ENCODE measurements around the gene SMIM24. TPM values are rescaled to one million over a fixed set of nuclear protein-coding genes. Genes with fewer than 3 reads are reported as not detected.

The SMIM24 gene
- total RNA-seq, 1 donor from 2014 or later = not detected

DNA sequence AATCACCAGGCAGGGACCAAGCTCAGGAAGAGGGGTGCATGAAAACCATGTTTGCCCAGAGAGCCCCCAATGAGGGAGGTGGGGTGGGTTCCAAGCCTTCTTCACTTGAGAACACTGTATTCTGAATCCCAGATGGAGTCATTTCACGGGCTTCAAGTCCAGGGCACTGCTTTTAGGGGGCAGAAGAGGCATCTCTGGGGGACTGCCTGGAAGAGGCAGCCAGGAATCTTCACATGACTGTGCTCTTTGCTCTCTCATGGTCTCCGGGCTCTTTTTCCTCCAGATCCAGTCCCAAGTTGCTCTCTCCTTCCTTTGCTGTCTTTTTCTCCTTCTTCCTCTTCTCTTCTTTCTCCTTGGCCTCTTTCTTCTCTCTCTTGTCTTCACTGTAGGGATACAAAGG, 5.7 kb downstream of the SMIM24 start:
- DNase-seq (ENCODE audit: low read depth in 2 of 2) = no peak

DNA sequence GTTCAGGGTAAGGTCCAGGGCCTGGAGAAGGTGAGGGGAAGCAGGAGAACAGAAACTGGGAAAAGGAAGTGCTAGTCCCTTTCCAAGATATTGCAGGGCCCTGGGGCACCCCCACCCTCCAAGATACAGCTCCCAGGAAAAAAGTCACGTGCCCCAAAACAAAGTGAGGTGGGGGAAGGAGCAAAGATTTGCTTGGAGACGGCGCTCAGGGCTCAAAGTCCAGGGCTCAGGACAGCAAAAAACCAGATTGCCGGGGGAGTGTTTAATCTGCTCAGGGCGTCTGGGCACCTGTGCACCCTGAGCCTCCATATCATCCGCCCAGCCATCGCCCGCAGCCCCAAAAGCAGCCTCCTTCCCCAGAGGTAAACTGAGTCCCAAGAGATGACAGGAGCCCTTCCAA, 6.3 kb downstream of the SMIM24 start:
- no peak for DNase-seq (ENCODE audit: low read depth in 2 of 2)

DNA sequence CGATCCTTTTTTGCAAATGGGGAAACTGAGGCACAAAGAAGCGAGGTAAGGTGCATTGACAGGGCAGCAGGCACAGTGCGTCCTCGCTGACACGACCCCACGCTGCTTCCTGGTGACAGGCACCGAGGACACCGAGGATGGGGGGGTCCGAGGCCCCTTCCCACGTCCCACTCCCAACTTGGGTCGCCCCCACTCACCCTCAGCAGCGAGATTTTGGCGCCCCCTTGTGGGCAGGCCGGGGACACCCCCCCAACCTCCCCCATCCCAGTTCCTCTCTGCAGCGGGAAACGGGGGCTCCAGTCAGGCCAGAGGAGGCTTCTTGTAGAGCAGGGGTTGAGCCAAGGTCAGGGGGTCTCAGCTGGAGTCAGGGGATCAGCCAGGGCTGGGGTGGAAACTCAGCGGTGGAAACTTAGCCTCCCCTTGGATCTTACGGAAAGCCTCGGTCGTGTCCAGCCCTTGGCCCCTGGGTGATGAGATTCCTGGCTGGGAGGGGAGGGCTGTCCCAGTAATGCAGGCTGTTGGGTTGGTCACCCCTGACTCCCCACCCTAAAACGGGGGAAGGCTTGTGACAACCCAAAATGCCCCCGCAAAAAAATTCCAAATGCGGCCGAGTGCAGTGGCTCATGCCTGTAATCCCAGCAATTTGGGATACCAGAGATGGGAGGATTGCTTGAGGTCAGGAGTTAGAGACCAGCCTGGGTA, 8.2 kb downstream of the SMIM24 start:
- DNase-seq (ENCODE audit: low read depth in 2 of 2) = peak in 1 of 2 donors; percentile 46

DNA sequence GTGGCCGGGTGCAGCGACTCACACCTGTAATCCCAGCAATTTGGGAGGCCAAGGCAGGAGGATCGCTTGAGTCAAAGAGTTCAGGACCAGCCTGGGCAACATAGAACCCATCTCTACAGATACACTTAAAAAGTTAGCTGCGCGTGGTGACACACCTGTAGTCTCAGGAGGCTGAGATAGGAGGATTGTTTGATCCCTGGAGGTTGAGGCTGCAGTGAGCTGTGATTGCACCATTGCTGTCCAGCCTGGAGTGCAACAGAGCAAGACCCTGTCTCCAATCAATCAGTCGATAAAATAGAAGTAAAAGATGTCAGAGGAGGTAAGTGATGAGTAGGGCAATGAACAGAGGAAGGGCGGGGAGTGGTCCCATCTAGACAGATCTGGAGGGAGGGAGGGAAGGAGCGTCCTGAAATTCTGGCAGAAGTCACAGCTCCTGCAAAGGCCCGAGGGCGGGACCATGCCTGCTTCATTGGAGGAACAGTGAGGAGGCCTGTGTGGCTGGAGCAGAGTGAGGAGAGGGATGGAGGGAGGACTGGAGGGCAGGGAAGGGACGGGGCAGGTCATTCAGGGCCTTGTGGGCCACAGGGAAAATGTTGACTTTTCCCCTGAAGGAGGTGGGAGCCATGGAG, 9.7 kb downstream of the SMIM24 start:
- no peak for DNase-seq (ENCODE audit: low read depth in 2 of 2)

DNA sequence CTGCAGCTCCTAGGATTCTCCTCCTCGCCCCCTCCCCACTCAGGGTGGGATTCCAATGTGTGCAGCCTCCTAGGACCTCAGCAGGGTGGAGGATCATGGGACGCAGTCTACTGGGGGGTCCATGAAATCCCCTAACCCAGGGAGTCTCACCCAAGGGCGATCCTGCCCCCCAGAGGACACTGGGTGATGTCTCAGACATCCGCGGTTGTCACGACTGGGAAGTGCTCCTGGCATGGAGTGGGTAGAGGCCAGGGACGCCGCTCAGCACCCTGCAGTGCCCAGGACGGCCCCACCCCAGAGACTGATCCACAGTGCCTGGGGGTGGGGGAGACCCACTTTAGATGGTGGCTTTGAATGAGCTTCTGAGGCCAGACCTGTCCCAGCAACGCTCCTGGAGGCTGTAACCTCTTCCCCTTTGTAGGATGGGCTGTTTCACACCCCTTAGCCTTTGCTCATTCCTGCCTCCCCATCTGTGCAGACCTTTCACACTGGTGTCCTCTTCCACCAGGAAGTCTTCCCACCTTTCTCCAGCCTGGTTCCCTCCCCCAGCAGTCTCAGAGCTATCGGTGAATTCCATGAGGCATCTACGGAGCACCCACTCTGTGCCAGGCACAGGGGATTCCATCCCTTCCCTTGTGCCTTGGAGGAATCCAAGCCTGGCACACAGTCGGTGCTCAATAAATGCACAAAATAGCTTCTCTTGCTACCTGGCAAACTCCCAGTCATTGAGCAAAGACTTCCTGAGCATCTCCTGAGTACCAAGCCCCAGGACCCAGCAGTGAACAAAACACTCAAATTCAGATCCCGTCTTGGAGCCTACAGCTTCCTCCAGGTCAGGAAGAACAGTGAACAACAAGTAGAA, 10.5 kb downstream of the SMIM24 start:
- DNase-seq (ENCODE audit: low read depth in 2 of 2) = no peak

DNA sequence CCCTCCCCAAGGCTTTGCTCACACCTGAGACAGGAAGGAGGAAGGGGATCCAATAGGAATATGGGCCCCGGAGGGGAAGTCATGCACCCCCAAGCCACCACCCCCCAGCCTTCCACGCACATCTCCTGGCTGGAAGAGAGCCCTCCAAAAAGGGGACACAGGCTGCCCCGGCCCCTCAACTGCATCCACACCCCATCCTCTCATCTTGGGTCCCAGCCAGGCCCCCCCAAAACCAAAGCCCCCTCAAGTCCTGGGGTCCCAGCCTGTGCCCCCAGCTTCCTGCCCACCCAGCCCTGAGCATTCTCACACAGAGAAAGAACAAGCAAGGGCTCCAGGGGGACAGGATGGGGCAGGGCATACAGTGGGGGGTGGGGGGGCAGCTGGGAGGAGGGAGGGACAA, 12.1 kb downstream of the SMIM24 start:
- no peak for DNase-seq (ENCODE audit: low read depth in 2 of 2)

DNA sequence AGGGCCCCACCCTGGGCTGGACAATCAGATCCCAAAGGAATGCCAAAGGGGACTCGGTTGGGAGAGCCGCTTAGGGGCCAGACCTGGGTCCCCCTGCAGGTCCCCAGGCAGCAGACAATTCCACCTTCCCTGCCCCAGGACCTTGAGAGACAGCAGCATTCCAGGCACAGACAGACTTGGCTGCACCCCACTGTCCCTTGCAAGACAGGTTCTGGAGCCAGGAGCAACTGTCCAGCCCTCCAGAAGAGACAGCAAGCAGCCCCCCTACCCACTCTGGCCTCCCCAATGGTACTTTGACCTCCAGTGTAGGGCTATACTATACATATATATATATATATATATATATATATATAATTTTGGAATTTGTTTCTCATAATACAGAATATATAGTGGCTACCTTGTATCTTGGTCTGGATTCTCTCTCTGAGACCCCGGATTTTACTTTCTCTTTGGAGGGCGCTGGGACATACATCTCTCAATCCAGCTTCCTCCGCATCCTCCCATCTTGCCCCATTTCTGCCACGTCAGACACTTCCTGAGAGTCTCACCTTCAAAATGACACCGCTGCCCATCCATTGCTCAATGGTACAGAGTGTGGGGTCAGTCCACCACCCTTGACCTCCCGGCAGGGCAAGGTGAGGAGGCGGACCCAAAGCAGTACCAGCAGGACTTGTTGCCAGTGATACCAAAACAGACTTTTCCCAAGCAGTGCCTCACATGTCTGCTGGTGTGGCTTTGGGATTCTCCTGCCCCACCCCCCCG, 12.7 kb downstream of the SMIM24 start:
- DNase-seq (ENCODE audit: low read depth in 2 of 2) = no peak

DNA sequence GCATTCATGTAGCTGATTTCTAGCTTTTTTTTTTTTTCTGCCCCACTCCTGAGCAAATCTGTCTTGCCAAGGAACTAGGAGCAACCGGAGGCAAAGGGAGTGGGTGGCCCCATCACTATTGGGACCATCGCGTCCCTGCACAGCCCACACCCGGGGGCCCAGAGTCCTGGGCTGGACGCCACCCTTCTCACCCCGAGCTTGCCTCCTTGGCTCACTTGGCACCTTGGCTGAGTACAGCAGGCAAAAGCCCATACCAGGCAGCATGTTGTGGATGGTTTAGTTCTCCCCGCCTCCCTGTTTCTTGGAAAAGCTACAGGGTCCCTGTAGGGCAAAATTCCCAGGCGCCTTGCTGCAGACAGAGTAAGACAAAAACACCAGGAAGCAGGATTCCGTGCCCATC, 13.7 kb downstream of the SMIM24 start:
- no peak for DNase-seq (ENCODE audit: low read depth in 2 of 2)

DNA sequence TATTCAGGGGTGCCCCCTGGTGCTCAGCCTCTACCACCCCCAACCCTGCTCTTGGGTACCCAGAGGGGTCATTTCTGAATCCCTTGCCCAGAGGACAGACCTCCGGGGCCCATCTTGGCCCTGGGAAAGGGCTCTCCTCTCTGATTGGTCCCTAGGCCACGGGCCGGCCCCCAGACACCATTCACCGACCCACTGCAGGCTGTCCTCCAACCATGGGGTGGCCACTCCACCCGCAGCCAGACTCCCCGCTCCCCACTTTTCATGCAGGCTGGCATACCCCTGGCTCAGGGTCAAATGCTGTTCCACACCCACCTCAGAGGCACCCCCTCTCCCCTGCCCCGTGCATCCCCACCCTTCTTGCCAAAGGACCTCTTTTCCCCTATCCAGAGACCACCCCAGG, 14.8 kb downstream of the SMIM24 start:
- no peak for DNase-seq (ENCODE audit: low read depth in 2 of 2)

DNA sequence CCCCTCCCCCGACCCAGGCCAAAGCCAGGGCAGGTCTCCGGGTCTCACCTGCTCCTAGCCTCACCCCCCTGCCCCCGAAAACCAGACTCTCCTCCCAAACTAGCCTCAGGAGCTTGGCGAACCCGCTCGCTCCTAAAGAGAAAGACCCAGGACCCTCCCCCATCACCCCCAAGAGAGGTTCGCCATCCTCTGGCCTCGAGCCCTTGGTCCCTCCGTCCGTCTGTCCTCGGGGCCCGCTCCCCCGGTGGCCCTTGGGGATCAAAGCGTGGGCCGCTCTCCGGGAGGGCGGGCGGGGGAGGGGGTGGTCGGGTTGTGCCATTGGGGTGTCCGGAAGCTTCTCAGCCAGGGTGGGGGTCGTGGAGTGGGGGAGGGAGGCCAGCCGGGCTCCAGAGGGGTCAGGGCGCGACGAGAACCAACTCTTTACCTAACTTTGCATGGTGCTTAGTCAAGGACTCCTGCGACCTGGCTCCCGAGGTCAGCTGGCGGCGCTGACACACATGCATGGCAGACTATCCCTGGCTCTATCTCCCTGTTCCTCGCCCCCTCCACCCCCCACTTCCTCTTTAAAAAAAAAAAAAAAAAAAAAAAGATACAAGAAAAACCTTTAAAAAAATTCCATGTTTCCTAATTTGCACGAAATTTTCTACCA, 15.6 kb downstream of the SMIM24 start:
- DNase-seq (ENCODE audit: low read depth in 2 of 2) = no peak

DNA sequence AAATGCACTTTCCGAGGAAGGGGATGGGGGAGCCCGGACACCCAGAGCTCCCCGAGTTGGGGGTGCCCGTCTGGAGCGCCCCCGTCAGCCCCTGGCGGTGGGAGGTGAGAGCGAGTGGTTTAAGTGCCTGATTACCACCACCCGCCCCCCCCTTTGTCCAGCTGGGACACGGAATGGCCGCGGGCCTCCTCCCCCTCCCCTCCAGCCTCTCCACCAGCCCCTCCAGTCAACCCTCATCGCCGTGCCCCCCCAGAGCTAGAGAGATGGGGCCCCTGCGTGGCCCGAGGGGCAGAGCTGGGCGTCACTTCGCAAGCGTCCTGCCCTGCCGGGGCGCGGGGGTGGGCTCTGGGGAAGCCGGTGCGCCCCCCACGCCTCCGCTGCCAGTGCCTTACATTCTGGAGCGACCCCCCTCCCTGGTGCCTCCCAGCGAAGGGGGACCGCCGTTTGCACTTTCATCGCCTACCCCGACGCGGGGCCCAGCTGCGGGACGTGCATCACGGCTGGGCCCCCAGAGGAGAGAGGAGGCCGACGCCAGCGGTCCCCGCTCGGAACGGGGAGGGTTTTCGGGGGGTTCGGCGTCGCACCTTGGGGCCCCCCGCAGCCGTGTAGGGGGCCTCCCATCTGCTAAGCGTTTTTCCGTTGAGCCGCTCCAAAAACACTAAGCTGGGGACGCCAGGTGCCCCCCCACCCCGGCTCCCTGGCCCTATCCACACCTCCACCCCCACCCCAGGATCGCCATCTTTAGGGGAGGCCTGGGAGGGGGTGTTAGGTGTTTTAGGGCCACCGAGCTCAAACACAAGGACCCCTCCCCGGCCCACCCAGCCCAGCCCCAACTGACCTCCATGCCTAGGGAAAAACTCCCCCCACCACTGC, 16.4 kb downstream of the SMIM24 start:
- no peak for DNase-seq (ENCODE audit: low read depth in 2 of 2)

DNA sequence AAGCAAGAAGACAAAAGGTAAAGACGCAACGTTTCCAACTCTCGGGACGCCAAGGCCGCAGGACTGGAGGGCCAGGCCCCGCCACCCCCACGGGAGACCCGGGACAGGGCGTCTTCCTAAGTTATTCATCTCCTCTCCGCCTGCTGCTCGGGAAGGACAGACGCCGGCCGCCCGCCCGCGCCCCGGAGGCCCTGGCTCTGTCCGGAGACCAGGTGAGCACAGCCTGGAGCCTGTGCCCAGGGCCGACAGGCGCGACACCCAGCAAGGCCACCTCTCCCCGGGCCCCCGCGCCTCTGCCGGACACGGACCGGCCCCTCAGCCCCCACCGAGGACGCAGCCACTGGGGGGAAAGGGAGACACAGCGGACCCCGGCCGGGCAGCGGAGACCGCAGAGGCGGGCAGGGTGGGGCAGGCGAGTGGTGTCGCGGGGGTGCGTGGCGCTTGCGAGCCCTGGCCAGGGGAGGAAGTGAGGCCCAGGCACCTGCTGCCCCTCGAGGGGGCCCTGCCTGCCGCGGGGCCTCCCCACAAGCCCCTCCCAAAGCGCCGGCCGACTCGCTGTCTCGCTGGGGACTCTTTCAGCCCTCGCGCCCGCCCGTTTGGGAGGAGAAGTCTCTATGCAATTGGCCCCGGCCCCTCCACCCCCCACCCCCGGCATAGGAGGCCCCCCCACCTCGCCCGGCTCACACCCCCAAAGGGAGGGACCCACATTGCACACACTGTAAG, 17.2 kb downstream of the SMIM24 start:
- no peak for DNase-seq (ENCODE audit: low read depth in 2 of 2)

DNA sequence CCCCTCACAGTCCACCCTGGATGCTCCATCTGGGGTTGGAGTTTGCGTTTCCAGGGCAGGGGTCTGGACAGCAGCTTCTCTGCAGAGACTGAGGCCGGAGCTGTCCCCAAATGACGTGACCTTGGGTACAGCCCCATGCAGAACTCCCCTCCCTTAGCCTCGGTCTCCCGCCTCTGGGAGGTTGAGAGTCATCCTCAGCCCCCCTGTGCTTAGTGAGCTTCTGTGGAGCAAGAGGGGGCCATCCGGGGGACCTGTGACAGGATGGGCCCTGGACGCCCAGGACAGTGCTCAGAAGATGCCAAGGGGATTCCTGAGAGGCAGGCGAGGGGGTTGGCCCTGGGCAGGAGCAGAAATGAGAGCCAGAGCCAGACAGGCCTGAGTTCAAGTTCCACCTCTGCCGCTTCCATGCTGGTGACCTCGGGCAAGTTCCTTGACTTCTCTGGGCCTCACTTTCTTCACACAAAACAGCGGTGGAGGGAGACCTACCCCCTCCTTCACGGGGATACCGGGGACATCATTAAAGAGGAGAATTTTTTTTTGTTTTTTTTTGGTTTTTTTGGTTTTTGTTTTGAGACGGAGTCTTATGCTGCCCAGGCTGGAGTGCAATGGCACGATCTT, 20.3 kb downstream of the SMIM24 start:
- DNase-seq (ENCODE audit: low read depth in 2 of 2) = no peak

DNA sequence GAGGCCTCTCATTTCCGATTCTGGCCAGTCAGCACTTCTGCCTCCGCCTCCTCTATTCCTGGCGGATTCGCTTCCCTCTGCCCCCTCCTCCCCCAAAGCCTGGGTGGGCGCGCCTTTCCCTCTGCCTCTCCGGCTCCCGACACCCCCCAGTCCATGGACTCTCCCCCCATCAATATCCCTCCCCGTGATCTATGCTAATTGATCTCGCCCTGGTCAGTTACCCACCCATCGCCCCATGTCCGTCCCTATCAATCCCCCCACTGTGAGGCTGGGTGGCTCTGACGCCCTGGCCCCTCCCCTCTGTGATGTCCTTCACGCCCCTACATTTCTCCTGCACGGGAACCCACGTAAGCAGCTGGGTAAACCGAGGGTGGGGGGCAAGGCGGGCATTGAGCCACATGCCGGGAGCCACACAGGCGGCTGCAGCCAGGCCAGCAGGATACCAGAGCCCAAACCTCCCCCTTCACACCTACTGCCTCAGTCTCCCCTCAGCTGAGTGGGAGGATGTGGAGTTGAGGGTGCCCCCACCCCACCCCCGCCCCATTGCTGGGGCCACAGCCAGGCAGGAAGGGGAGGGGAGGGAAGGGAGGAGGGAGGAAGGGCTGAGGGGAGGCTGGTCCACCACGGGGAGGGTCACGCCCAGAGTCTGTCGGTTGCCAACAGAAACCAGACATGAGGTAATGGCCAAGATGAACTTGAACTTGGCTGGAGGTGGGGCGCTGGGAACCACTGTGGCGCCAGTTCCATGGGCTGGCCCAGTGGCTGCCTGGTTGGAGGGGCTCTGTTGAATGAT, 21.0 kb downstream of the SMIM24 start:
- DNase-seq (ENCODE audit: low read depth in 2 of 2) = peak; percentile 94 to 95

DNA sequence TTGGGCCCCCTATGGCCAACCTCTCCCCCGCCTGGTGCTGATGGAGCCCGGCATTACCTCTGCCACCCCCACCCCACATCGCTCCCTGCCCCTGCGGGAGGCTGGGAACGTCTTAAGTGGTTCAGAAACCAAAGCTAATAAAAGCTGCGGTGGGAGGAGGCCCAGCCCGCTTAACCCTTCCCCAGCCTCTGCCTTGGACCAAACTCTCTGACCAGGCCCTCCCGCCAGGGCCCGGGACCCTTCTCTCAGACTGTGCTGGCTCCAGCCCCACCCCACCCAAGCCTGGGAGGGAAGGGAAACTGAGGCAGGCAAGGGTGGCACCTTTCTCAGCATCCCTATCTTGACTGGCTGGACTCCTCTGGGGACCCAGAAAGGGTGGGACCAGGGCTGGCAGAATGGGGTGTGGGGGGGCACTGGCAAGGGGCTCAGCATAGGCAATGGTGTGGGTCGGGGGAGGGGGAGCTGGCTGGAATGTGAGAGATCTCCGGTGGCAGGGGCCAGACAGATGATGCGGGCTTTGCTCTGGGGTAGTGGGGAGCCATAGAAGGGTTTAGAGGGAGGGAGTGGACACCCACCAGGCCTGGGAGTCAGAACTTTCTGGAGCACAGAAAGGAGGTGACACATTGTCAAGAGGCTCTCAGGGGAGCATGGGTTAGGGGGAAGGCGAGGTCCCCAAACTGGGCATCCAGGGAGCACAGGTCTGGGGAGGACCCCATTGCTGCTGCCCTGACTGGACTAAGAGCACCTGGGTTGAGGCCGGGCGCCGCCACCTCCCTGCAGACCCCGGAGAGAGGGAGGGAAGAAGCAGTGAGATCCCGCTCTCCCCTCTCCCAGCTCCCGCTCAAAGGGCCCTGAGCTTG, 21.9 kb downstream of the SMIM24 start:
- no peak for DNase-seq (ENCODE audit: low read depth in 2 of 2)

DNA sequence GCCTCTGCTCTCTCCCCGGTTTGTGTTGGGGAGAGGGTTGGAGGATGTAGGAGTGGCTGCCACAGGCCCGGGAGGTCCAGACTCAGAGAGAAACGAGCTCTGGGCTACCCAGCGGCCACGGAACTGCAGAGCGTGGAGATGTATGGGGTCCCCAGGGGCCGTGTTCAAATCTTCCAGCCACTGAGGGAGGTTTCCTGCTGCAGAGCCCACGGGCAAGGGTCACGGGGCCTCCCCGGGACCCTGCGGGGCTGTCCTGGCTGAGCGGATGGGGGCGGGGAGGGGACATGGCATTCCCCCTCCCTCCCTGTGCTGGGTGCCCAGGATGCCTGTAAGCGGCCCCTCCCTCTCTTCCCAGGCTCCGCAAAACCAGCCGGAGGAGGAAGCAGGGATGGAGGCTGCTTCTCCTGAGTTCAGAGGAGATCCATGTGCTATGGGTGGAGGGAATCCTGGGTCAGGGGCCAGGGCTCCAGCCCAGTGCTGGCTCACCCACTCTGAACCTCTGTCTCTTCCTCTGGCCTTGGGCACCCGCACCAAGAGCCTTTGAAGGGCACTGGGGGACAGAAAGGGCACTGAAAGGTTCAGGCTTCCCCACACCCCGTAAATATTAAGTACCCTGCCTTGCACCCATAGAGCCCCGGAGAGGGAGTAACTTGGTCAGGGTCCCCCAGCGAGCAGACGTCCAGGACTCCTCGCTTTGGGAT, 22.6 kb downstream of the SMIM24 start:
- DNase-seq (ENCODE audit: low read depth in 2 of 2) = no peak
